GM18498 (cell line): ENCODE measurements around the gene SNAPC3.
"Not testable (repeated sequence)": the region's sequence is repeated elsewhere in the genome, so short reads cannot be mapped to it uniquely, and the experiment has no call there.

Experiments
- ATAC-seq: cut with Tn5 transposase; IDR thresholded peaks from one replicate; pipeline ENCODE4 v1.9.1; 2021; ENCODE audit warnings: mild to moderate bottlenecking, moderate library complexity; ENCODE audit not compliant: unreplicated experiment

Gene SNAPC3

DNA sequence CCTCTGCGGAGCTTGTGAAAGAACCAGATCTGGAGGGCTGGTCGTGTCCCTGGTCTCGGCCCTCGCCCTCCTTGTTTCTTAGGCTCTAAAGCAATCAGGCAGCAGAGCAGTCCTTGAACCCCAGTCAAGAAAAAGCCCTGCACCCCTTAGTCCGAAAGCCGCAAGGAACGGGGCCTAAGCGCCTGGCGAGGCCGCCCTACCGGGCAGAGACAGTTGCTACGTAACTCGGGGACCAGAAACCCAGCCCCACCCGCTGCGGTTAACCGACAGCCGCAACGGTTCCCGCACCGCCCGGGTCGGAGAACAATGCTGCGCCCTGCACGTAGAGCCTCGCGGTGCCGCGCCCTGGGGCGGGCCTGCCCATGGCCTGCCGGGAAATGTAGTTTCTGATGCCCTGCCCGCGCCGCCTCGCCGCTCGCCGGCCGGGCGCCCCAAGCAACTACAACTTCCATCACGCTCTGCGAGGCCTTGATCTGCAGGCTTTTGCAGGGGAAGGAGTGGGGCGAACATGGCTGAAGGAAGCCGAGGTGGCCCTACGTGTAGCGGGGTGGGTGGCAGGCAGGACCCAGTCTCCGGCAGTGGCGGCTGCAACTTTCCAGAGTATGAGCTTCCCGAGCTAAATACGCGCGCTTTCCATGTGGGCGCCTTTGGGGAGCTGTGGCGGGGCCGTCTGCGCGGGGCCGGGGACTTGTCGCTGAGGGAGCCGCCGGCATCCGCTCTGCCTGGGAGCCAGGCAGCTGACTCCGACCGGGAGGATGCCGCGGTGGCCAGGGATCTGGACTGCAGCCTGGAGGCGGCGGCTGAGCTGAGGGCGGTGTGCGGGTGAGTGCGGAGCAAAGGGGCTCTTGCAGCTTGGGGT is at the start of gene SNAPC3:
Gene SNAPC3, plus strand, starts transcription at position 505 of the 859 bp plus-strand sequence. Its CDS starts 4 bp downstream, at position 509.
- peak; percentile 96 for ATAC-seq

DNA sequence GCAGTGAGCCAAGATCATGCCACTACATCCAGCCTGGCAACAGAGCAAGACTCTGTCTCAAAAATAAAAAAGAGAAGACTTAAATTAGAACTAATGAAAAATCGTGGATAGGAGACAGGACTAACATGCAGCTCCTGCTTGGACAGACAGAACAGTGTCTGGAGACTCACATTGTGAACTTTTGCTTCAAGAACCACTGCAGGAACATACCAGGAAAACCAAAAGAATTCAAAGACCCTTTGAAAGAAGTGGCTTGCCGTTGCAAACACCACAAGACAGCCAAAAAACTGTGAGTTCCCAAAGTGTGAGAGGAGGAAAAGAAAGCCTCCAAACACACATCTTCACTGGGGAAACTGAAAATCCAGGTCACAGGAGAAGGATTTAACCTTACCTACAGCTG is 48.8 kb upstream of the SNAPC3 start:
- no peak for ATAC-seq

DNA sequence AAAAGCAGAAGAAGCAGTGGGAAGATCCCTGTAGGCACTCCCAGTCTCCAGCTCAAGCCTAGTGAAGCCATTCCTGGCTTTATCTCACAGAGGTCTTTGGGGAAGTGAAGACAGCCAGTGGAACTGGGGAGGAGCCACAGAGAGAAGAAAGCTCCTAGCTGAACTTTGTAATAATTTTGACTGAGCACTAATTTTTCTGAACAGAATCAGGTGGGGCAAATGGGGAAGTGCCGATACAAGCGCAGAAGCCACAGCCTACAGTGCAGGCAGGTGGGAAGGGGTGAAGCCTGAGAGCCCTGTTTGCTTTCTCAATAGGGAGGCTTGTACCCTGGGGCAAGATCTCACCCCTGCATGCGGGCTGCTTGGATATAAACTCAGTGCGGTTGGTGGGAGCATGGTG is 48.4 kb upstream of the SNAPC3 start:
- ATAC-seq, result no peak

DNA sequence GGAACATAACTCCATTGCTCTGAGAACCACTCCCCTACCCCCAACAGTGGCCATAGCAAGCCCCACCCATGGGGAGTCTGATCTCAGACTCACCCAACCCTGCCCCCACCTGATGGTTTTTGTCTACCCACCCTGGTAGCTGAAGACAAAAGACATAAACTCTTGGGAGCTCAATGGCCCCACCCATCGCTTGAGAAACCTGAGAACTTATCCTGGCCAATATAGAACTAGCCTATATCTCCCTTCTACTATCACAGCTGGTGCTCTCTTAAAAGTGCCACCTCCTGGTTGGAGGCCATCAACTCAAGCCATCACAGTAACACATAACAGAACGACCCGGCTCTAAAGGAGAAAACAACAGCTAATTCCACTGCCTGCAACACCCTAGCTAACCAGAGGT is 47.9 kb upstream of the SNAPC3 start:
- no peak for ATAC-seq

DNA sequence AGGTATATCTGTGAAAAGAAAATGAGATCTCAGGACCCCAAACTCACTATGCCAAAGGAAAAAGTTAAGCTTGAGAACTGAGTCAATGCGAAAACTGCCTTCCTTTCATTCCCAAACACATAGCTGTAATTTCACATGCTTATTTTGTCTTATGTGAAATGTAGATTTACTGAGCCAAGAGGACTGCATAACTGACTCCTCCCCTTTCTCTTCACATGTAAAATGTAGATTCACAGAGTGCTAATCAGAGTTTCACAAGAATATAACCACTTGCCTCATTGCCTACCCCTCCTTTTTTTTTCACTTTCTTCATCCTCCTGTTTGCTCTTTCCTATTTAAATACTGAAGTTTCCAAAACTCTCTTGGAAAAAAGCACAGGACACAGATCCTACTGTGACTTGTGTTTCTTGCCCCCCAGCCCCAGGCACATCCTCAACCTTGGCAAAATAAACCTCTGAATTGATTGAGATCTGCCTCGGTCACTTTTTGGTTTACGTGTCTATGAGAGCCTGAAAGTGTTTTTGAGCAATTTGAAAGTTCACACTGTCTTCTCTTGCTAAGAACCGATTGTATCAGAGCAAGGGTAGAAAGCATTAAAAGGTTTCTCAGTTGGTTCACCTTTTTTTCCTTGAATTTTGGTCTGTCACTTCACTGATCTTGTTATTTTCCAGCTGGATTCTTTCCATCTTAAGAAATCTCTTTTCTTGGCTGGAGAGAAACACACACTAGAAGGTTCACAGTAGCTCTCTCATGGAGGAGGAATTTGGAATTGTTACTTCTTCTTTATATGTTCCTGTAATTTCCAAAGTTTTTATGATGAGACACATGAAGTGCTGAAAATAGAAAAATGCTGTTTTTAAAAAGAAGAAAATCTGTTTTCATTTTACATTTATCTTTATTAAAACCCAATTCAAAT is 44.8 kb upstream of the SNAPC3 start:
- no peak for ATAC-seq

DNA sequence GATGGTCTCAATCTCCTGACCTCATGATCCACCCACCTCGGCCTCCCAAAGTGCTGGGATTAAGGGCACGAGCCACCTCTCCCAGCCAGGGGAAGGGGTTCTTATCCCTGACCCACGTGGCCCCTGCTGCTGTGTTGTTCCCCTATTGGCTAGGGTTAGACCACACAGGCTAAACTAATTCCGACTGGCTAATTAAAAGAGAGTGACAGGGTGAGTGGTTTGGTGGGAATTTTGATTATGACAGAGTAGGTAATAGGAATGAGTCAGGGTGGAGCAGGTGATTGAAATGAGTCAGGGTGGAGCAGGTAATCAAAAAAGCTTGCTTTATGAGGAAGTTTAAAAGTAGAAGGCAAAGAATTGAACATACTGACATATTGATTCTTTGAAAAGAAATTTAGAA is 43.4 kb upstream of the SNAPC3 start:
- ATAC-seq, result not testable (repeated sequence)

DNA sequence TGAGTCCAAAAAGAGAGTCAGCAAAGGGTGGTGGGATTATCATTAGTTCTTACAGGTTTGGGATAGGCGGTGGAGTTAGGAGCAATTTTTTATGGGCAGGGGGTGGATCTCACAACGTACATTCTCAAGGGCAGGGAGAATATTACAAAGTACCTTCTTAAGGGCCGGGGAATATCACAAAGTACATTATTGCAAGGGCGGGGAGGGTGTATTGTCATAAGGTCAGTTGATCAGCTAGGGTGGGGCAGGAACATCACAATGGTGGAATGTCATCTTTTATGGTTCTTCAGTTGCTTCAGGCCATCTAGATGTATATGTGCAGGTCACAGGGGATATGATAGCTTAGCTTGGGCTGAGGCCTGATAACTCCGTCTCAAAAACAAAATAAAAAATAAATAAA is 42.8 kb upstream of the SNAPC3 start:
- ATAC-seq, result not testable (repeated sequence)

DNA sequence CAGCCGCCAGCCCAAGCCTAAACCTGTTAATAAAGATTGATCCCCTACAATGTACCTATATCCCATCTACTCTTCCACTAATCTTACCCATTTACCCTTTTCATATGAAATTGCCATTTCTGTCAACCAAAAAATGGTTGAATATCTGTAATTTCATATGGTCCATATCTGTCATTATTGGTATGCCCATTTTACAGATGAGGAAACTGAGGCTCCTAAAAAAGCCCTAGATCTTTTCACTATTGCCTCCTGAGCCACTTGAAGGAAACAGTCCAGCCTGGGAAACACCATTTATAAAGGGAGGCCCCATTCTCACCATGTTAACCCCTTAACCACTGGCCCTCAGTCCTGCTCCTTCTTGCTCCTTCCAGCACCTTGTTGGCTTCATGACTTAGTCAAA is 41.2 kb upstream of the SNAPC3 start:
- ATAC-seq, result no peak

DNA sequence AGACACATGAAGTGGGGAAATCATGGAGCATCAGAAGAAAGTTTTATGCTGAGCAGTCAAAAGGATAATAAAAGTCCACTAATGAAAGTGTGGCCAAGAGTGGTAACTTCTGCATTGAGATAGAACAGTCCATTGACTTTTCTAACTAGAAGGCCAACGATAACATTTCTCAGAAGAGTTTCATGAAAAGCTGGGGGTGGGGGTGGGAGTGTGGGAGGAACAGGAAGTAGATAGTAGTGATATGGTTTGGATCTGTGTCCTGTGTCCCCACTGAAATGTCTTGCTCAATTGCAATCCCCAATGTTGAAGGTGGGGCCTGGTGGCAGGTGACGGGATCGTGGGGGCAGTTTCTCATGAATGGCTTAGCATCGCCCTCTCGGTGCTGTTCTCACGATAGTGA is 36.2 kb upstream of the SNAPC3 start:
- ATAC-seq, result no peak

DNA sequence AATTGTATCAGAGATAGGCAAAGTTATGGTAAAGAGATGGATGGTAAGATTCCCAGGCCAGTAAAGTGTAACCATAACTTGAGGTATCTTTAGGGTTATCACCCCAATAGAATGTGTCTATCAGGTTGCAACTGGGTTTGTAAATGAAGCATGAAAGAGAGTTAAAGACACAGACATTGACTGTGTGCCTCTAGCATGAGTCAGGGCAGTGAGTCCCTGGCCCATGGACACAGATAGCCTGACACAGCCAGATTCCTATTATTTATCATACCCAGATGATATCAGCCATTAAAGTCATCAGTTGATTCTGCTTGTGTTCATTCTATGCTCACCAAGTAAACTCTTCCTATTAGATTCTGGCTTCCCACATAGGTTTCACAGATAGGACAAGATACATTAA is 33.5 kb upstream of the SNAPC3 start:
- no peak for ATAC-seq

DNA sequence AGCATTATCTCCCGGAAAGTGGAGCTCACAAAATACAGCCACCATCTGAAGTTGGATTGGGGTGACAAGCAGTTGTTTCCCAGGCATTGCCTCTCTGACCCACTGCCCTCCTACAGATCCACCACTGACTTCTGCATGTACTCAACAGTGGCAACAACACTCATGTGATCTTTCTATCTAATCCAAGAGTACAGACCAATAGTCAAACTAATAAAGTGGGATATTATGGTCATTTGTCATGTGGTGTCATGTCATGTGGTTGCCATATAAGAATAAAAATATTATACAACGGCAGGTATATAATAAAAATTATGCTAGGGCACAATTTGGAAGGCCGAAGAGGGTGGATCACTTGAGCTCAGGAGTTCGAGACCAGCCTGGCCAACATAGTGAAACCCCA is 33.0 kb upstream of the SNAPC3 start:
- no peak for ATAC-seq

DNA sequence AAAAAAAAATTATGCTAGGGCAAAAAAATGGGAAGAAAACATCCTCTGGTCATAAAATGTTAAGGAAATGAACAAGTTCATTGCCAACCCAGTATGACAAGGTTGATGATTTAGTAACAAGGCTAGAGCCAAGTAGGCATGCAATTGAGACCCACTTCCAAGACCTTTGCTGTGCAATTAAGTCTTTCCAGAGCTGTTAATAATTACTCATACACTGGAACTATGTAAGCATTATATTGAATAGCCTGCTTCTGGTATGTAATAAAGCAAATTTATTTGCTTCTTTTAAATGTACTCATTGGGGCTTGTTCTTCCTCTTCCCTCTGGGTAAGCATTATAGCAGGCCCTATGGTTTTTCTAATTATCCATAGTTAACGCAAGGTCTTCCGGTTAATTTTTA is 32.5 kb upstream of the SNAPC3 start:
- no peak for ATAC-seq

DNA sequence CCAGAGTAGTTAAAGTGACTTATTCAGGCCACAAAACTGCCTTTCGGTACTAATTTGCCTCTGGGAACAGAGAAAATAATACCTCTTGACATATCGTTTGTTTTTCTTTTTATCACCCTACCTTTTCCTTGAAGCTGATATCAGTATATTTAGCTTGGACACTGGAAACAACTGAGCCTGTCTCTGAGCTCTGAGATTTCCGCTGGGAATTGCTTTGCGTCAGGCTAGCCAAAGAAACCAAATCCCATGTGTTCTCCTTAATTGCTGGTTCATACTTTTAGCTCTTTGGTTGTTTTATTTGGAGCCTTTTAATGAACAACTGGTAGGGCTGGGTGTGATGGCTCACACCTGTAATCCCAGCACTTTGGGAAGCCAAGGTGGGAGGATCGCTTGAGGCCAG is 30.3 kb upstream of the SNAPC3 start:
- ATAC-seq, result no peak

DNA sequence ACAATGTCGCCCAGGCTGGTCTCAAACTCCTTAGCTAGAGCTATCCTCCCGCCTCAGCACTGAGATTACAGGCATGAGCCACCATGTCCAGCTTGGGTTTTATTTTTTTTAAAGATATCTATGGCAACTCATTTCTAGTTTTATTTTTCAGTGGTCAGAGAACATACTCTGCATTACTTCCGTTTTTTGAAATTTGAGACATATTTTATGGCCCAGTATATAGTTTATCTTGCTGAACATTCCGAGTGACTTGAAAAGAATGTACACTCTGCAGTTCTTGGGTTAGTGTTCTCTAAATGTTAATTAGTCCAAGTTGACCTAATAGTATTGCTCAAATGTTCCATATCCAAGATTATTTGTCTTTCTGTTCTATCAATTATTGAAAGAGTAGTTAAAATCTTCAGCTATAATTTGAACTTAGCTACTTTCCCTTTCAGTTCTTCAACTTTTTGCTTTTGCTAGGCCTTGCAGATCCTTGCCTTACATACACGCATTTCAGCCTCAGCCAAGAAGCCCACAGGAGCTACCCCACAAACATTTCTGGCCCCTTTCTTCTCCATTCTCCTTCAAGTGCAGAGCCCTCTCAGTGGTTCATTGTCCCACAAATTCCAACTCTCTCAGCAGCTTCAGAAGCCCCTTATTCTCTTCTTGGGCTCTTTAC is 22.3 kb upstream of the SNAPC3 start:
- ATAC-seq, result no peak

DNA sequence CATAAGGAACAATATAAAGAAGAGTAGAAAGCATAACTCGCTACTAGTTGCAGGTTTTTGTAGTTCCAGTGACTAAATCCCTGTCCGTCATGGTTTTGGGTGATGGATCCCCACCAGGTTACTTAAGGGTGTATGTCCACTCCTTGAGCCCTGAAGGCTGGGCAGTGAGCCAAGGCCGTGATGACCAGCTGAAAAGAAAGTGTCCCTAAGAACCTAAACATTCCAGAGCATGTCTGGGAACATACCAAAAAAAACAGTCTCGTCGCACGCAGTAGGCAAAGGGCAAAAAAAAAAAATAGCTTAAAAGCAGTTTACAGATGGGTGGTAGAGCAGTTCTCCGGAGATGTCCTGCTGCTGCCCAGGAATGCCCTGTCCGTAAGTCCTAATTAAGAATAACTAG is 21.4 kb upstream of the SNAPC3 start:
- no peak for ATAC-seq

DNA sequence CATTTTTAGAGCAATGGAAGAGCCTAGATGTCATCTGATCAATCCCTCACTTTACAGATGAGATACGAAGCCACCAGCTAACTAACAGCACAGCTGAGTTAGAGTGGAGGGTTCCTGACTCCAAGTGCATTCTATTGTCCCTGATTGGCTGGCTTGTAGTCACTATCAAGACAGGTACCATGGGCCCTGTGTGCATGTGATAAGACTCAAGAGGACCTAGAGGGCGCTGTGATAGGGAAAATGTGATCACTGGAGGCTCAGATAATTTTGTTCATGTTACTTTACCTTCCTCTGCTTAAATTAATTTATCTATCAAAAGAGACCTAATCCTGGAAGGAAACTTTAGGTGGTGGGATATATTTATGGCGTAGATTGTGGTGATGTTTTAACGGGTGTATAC is 19.5 kb upstream of the SNAPC3 start:
- no peak for ATAC-seq

DNA sequence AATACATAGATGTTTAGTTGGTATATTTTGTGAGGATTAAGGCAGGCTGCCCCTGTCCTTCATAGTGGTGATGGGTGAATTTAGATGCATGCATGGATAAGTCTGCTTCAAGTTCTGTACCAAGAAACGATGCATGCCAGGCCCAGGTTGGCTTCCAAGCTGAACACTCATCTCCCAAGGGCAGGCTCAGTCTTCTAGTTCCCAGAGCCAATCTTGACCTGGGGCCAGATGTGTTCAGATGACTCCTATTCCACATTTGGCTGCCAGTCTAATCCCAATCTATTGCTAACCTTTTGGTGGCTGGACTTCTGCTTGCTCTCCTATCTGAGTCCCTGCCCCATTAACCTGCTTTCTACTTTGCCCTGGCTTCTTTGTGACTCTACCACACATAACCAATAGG is 18.5 kb upstream of the SNAPC3 start:
- ATAC-seq, result no peak

DNA sequence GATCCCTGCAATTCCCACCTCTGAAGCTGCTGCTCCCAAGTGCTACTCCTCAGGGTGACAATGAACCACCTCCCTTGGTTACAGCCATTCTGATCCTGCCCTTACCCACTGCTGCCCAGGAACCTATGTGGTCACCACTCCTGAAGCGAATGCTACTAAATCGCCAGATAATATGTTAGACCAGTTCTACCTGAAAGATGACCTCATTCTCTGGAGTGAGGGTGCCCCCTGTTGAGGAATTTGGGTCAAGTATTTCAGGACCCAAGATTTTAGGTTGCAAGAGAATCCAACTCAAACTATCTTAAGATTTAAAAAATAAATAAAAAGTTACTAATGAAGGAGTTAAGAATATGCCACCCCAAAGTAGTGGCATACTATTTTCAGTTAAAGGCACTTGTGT is 5.8 kb upstream of the SNAPC3 start:
- peak; percentile 72 for ATAC-seq

DNA sequence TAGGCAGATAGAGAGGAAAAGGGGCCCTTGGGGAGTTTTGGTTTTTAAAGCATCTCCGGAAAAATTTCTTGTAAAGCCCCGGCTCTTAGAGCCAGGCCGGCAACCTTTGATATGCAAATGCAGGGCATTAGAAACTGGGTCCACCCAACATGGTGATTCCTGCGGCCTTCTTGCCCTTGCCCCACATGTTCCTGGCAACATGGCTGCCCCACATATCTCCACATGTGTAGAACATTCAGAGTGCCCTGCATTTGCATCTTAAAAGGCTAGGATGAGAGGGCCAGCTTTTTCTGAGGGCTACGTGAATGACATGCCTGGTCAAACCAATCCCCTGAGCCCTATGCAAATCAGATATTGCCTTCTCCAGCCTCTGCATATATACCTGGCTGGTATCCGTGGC is 5.0 kb upstream of the SNAPC3 start:
- no peak for ATAC-seq

DNA sequence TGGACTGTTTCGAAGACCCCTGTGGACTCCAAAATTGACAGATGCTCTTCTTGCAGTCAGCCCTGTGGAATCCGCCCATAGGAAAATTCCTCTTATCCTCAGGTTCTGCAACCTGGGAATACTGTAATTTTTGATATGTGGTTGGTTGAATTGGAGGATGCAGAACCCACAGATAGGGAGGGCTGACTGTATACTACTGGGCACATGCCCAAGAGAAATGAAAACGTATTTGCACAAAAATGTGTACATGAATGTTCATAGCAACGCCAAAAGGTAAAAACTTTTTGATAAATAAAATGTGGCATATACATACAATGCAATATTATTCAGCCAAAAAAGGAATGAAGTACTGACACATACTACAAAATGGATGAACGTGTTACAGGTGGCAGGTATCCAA is 1.9 kb upstream of the SNAPC3 start:
- no peak for ATAC-seq

DNA sequence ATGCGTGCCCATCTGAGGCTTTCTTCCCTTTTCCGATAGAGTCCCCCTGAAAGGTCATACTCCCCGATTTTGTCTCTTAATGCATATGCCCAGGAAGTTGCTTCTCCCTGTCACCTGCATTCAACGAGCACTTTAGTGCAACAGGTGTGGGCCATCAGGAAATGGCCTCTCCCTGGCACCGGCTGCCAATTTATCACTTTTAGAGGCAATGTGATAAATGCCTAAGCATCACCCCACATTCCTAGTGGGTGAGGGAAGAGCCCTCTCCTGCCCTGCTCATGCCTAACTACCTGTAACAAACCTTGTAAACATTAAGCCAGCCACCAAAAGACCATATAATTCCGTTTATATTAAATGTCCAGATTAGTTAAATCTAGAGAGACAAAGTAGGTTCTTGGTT is 1.1 kb upstream of the SNAPC3 start:
- ATAC-seq, result no peak

DNA sequence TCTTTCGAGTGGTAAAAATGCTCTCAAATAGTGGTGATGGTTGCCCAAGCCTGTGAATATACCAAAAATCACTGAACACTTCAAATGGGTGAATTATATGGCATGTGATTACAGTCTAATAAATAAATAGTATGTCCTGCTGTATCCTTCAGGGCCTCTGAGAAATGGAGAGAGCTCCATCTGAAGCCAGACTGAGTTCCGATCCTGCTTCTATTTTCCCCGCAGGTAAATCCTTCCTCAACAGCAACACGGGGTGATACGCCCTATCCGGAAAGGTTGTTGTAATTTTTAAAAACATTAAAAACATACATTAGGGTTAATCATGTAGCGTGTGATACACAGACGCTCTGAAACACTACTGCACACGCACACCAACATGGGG is 695 bp upstream of the SNAPC3 start:
- ATAC-seq, result no peak
